ENCODE measurements around the gene CDC16.

DNA sequence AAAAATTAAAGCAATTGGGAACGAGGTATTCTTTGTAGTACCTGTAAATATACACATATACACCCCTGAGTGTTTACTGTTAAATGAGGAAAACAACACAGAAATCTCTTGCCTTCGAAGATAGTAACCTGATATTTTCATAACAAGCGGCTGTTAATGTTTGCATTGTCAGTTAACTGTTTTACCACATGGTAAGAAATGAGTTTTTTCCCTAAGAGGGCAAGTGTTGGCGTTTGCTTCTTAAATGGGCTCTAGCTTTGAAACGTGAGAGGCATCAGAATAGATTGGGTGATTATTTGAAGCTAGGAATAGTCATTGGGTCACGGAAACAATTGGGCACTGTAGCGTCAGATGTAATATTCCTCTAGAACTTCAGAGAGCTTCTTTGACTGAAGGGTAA, 24.7 kb downstream of the CDC16 start:
- TF ChIP-seq ZNF274 (IDR thresholded peaks at IDR 0.05; ENCODE audit: low read depth, low read length) = no peak
- TF ChIP-seq YY1 (IDR thresholded peaks at IDR 0.05; ENCODE audit: insufficient read depth, insufficient read length) = no peak
- no peak for TF ChIP-seq SUZ12 (IDR thresholded peaks at IDR 0.05; ENCODE audit: extremely low read depth, insufficient read depth, insufficient read length)

All from NT2/D1 (cell line).